CD4-positive, alpha-beta memory T cell (primary cell): Measurements from ENCODE around the gene ACSF2. TPM values are rescaled to one million over a fixed set of nuclear protein-coding genes. Genes with fewer than 3 reads are reported as not detected.
A peak's percentile ranks its signal among the peaks of the same experiment; 100 is the strongest.

ENCODE experiments used
- CTCF ChIA-PET: fragments of 350-600 bp; sonication (Branson Sonifier 250); formaldehyde crosslinking; loops from one replicate; lab custom pipeline; 2021; ENCODE audit warnings: inconsistent platforms; ENCODE audit not compliant: partially characterized antibody; lab: Charles Lee
- POLR2A ChIA-PET: fragments of 350-600 bp; sonication (Branson Sonifier 250); formaldehyde crosslinking; loops from one replicate; lab custom pipeline; 2021; ENCODE audit not compliant: partially characterized antibody; lab: Charles Lee
- DNase-seq, 5 donors: peaks; one replicate each; pipeline versions ENCODE4 v3.0.0 to v3.0.0-alpha.2; 2020 to 2022; ENCODE audit warnings: mixed read lengths in 1 of 5
- H3K27ac ChIP-seq: one replicate; pipeline ENCODE4 v1.7.0; 2013; ENCODE audit warnings: low read depth, low read length
- H3K27me3 ChIP-seq: 2 replicates; pipeline ENCODE4 v1.7.0; 2013; ENCODE audit warnings: mild to moderate bottlenecking, low read length, moderate library complexity; ENCODE audit not compliant: insufficient read depth
- H3K36me3 ChIP-seq: 2 replicates; pipeline ENCODE4 v1.7.0; 2013; ENCODE audit warnings: mild to moderate bottlenecking, low read length, moderate library complexity; ENCODE audit not compliant: insufficient read depth
- H3K4me1 ChIP-seq: 2 replicates; pipeline ENCODE4 v1.7.0; 2013; ENCODE audit warnings: mild to moderate bottlenecking, low read length, moderate library complexity; ENCODE audit not compliant: insufficient read depth
- H3K4me3 ChIP-seq, 2 donors: one replicate each; pipeline ENCODE4 v1.7.0; 2013; ENCODE audit warnings: low read length in 2 of 2, mild to moderate bottlenecking in 1 of 2
- H3K9me3 ChIP-seq, 2 donors: one replicate each; pipeline ENCODE4 v1.7.0; 2013; ENCODE audit warnings: low read length in 2 of 2, control low read depth in 1 of 2; ENCODE audit not compliant: control insufficient read depth in 1 of 2
- H3K27ac Mint-ChIP-seq, 7 donors: one replicate each; pipeline ENCODE4 v1.8.0; 2020 to 2021; ENCODE audit warnings: mixed read lengths in 7 of 7, mild to moderate bottlenecking in 6 of 7, inconsistent platforms in 3 of 7, moderate library complexity in 3 of 7
- H3K27me3 Mint-ChIP-seq, 2 donors: one replicate each; pipeline ENCODE4 v1.8.0; 2020 to 2021; ENCODE audit warnings: mixed read lengths in 2 of 2
- H3K36me3 Mint-ChIP-seq, 2 donors: one replicate each; pipeline ENCODE4 v1.8.0; 2020 to 2021; ENCODE audit warnings: mixed read lengths in 2 of 2, inconsistent platforms in 1 of 2, mild to moderate bottlenecking in 1 of 2
- H3K4me1 Mint-ChIP-seq, 4 donors: one replicate each; pipeline ENCODE4 v1.8.0; 2020 to 2021; ENCODE audit warnings: mixed read lengths in 4 of 4, mild to moderate bottlenecking in 1 of 4
- H3K4me3 Mint-ChIP-seq, 8 donors: one replicate each; pipeline ENCODE4 v1.8.0; 2020 to 2021; ENCODE audit warnings: mixed read lengths in 8 of 8, mild to moderate bottlenecking in 7 of 8, moderate library complexity in 6 of 8, inconsistent platforms in 3 of 8
- H3K9me3 Mint-ChIP-seq, 8 donors: one replicate each; pipeline ENCODE4 v1.8.0; 2020 to 2021; ENCODE audit warnings: mixed read lengths in 8 of 8, mild to moderate bottlenecking in 5 of 8, inconsistent platforms in 3 of 8, moderate library complexity in 1 of 8
- intact Hi-C: fragments of 100-400 bp; cut with micrococcal nuclease; formaldehyde crosslinking; loops from one replicate; pipeline ENCODE4 v1.15.1; 2023
- polyA plus RNA-seq, 2 donors: library from polyadenylated mRNA; unstranded; fragments of 300-500 nt; fragmentation: Illumina TruSeq; gene quantifications; one replicate each; pipeline ENCODE4 v1.2.3, GENCODE V29; 2021
- total RNA-seq, 2 experiments: library from RNA; stranded (reverse); gene quantifications; one replicate each; pipeline ENCODE4 v1.2.3, GENCODE V29; 2021

The ACSF2 gene
- total and polyA plus RNA-seq, 4 experiments from 2014 or later: 1.7 to 24.8 (median 11.6) TPM

- Mint-ChIP-seq H3K27ac (peak overlapping the region in 4 of 7 donors; percentile 13 to 72 (median 54)), H3K27me3 (no peaks in the 10 kb centered on the region), H3K9me3 (no peaks in the 10 kb centered on the region), H3K4me3 (peak overlapping the region in 3 of 8 donors; percentile 32 to 71 (median 61)), H3K4me1 (peaks cover 6 to 23% (median 14%) of the 10 kb centered on the region in 4 donors), H3K36me3 (no peaks in the 10 kb centered on the region)
- Histone ChIP-seq H3K4me3 (no peak overlapping the region), H3K4me1 (peaks cover 16% of the 10 kb centered on the region), H3K36me3 (no peaks in the 10 kb centered on the region), H3K27me3 (no peaks in the 10 kb centered on the region), H3K9me3 (no peaks in the 10 kb centered on the region), H3K27ac (no peak overlapping the region)
- CTCF ChIA-PET: interaction anchor here (2.9 kb wide), 1 partner anchor 15 kb away, joined by 17 read pairs; no protein-coding TSS in a partner anchor
- no peak for DNase-seq
- intact Hi-C loops: no loop called here
- POLR2A ChIA-PET: no interaction called here
These were observed 91.0 kb downstream of the ACSF2 start for GRCh38 chr17:50517011-50517410.

- ChIA-PET POLR2A (no interaction called here), CTCF (interaction anchor here (2.9 kb wide), 1 partner anchor 15 kb away, joined by 17 read pairs; no protein-coding TSS in a partner anchor)
- Mint-ChIP-seq H3K4me1 (peaks cover 6 to 18% (median 12%) of the 10 kb centered on the region in 4 donors), H3K4me3 (peak overlapping the region in 3 of 8 donors; percentile 32 to 71 (median 59)), H3K27ac (peak overlapping the region in 2 of 7 donors; percentile 41 to 72), H3K36me3 (no peaks in the 10 kb centered on the region), H3K27me3 (no peaks in the 10 kb centered on the region), H3K9me3 (no peaks in the 10 kb centered on the region)
- H3K9me3 ChIP-seq: no peaks in the 10 kb centered on the region
- H3K4me1 ChIP-seq: peaks cover 16% of the 10 kb centered on the region
- H3K4me3 ChIP-seq: no peak overlapping the region
- no peaks in the 10 kb centered on the region for H3K36me3 ChIP-seq
- H3K27me3 ChIP-seq: no peaks in the 10 kb centered on the region
- H3K27ac ChIP-seq: no peak overlapping the region
- no peak for DNase-seq
- intact Hi-C loops: no loop called here
These were observed 91.7 kb downstream of the ACSF2 start for GRCh38 chr17:50517504-50518383.

GRCh38 chr17:50518384-50519023 is 92.5 kb downstream of the ACSF2 start:
- Histone ChIP-seq H3K9me3 (no peaks in the 10 kb centered on the region), H3K4me3 (no peak overlapping the region), H3K27ac (no peak overlapping the region), H3K36me3 (no peaks in the 10 kb centered on the region), H3K4me1 (peaks cover 16% of the 10 kb centered on the region), H3K27me3 (no peaks in the 10 kb centered on the region)
- Mint-ChIP-seq H3K27me3 (no peaks in the 10 kb centered on the region), H3K4me1 (peaks cover 6 to 18% (median 12%) of the 10 kb centered on the region in 4 donors), H3K4me3 (no peak overlapping the region), H3K27ac (peak overlapping the region in 3 of 7 donors; percentile 29 to 78 (median 74)), H3K9me3 (no peaks in the 10 kb centered on the region), H3K36me3 (no peaks in the 10 kb centered on the region)
- intact Hi-C loops: no loop called here
- DNase-seq: no peak
- CTCF ChIA-PET: no interaction called here
- POLR2A ChIA-PET: no interaction called here

GRCh38 chr17:50519141-50519834 is 93.3 kb downstream of the ACSF2 start:
- DNase-seq: no peak
- H3K36me3 Mint-ChIP-seq: no peaks in the 10 kb centered on the region
- H3K27ac Mint-ChIP-seq: peak overlapping the region in 1 of 7 donors; percentile 74
- H3K4me1 Mint-ChIP-seq: peaks cover 6 to 18% (median 12%) of the 10 kb centered on the region in 4 donors
- no peak overlapping the region for H3K4me3 Mint-ChIP-seq
- POLR2A ChIA-PET: interaction anchor here (1.3 kb wide), 1 partner anchor 8 kb away, joined by 3 read pairs; no protein-coding TSS in a partner anchor
- no peaks in the 10 kb centered on the region for H3K27me3 ChIP-seq
- no peaks in the 10 kb centered on the region for H3K9me3 ChIP-seq
- no peaks in the 10 kb centered on the region for H3K9me3 Mint-ChIP-seq
- H3K27ac ChIP-seq: no peak overlapping the region
- CTCF ChIA-PET: no interaction called here
- peaks cover 16% of the 10 kb centered on the region for H3K4me1 ChIP-seq
- no peaks in the 10 kb centered on the region for H3K27me3 Mint-ChIP-seq
- intact Hi-C loops: no loop called here
- no peaks in the 10 kb centered on the region for H3K36me3 ChIP-seq
- H3K4me3 ChIP-seq: no peak overlapping the region

GRCh38 chr17:50520483-50520882 is 94.5 kb downstream of the ACSF2 start:
- intact Hi-C loops: no loop called here
- H3K36me3 Mint-ChIP-seq: no peaks in the 10 kb centered on the region
- Histone ChIP-seq H3K4me3 (no peak overlapping the region), H3K27me3 (no peaks in the 10 kb centered on the region), H3K27ac (no peak overlapping the region), H3K36me3 (no peaks in the 10 kb centered on the region), H3K9me3 (no peaks in the 10 kb centered on the region), H3K4me1 (peaks cover 16% of the 10 kb centered on the region)
- no peaks in the 10 kb centered on the region for H3K27me3 Mint-ChIP-seq
- no peak overlapping the region for H3K4me3 Mint-ChIP-seq
- POLR2A ChIA-PET: interaction anchor here (1.3 kb wide), 1 partner anchor 9 kb away, joined by 3 read pairs; no protein-coding TSS in a partner anchor
- CTCF ChIA-PET: interaction anchor here (1.0 to 1.6 kb wide), 3 partner anchors 9 to 158 kb away, joined by 3 to 7 read pairs (median 6); partner anchors contain the start of gene RSAD1
- no peaks in the 10 kb centered on the region for H3K9me3 Mint-ChIP-seq
- no peak overlapping the region for H3K27ac Mint-ChIP-seq
- no peak for DNase-seq
- peaks cover 6 to 18% (median 12%) of the 10 kb centered on the region in 4 donors for H3K4me1 Mint-ChIP-seq

- Histone ChIP-seq H3K9me3 (no peaks in the 10 kb centered on the region), H3K27ac (no peak overlapping the region), H3K36me3 (no peaks in the 10 kb centered on the region), H3K27me3 (no peaks in the 10 kb centered on the region), H3K4me1 (peaks cover 15% of the 10 kb centered on the region), H3K4me3 (no peak overlapping the region)
- no peaks in the 10 kb centered on the region for H3K27me3 Mint-ChIP-seq
- no peak for DNase-seq
- H3K4me3 Mint-ChIP-seq: no peak overlapping the region
- no peaks in the 10 kb centered on the region for H3K9me3 Mint-ChIP-seq
- H3K27ac Mint-ChIP-seq: no peak overlapping the region
- ChIA-PET CTCF (interaction anchor here (0.7 to 1.4 kb wide), 2 partner anchors 20 to 43 kb away, joined by 3 to 6 read pairs; partner anchors contain the start of gene RSAD1), POLR2A (no interaction called here)
- peaks cover 6 to 16% (median 11%) of the 10 kb centered on the region in 4 donors for H3K4me1 Mint-ChIP-seq
- intact Hi-C loops: no loop called here
- no peaks in the 10 kb centered on the region for H3K36me3 Mint-ChIP-seq
These were observed 95.5 kb downstream of the ACSF2 start for GRCh38 chr17:50521514-50521913.
